SU-DHL-6 (cell line): ENCODE results near the gene ATG2A.

Source experiments
- H2AFZ ChIP-seq: fragments of 200-600 bp; sonication (generic); 2 replicates; pipeline ENCODE4 v1.6.1; 2014; ENCODE audit warnings: low read depth, mild to moderate bottlenecking, moderate library complexity, mixed read lengths, antibody characterized with exemption, low read length; ENCODE audit not compliant: severe bottlenecking
- H3F3A ChIP-seq: fragments of 200-600 bp; shearing (Covaris generic); 2 replicates; pipeline ENCODE4 v1.6.0; 2016; ENCODE audit warnings: antibody characterized with exemption, mild to moderate bottlenecking; ENCODE audit not compliant: insufficient read depth
- H3K27ac ChIP-seq: fragments of 200-600 bp; sonication (generic); 2 replicates; pipeline ENCODE4 v1.5.1; 2016; ENCODE audit warnings: low read depth, mild to moderate bottlenecking, low read length, moderate library complexity, mixed read lengths
- H3K27me3 ChIP-seq: fragments of 200-600 bp; sonication (generic), shearing (Covaris generic); 2 replicates; pipeline ENCODE4 v1.6.0; 2014; ENCODE audit warnings: mild to moderate bottlenecking, low read length
- H3K36me3 ChIP-seq: fragments of 200-600 bp; sonication (generic); 2 replicates; pipeline ENCODE4 v1.6.1; 2014; ENCODE audit warnings: mild to moderate bottlenecking, low read length, mixed read lengths
- H3K4me2 ChIP-seq: fragments of 300-600, 200-600 bp; shearing (Covaris generic), sonication (generic); 2 replicates; pipeline ENCODE4 v1.6.0; 2014; ENCODE audit warnings: low read length, low read depth, mild to moderate bottlenecking; ENCODE audit not compliant: poor library complexity, severe bottlenecking
- H3K4me3 ChIP-seq: fragments of 200-600 bp; sonication (generic); 2 replicates; pipeline ENCODE4 v1.5.1; 2014; ENCODE audit warnings: antibody characterized with exemption, low read length, mild to moderate bottlenecking, mixed read lengths; ENCODE audit not compliant: insufficient read depth, poor library complexity, severe bottlenecking
- H3K79me2 ChIP-seq: fragments of 200-600 bp; sonication (generic); 2 replicates; pipeline ENCODE4 v1.6.1; 2014; ENCODE audit warnings: mild to moderate bottlenecking, low read length, moderate library complexity; ENCODE audit not compliant: insufficient read depth
- H3K9ac ChIP-seq: fragments of 200-600 bp; sonication (generic); 2 replicates; pipeline ENCODE4 v1.7.0; 2014; ENCODE audit warnings: mild to moderate bottlenecking, low read length
- H3K9me2 ChIP-seq: fragments of 200-600 bp; sonication (generic); replicated peaks from 2 replicates; pipeline ENCODE4 v1.6.1; 2014; ENCODE audit warnings: low read length; ENCODE audit not compliant: insufficient read depth
- H3K9me3 ChIP-seq: fragments of 200-600 bp; sonication (generic); 2 replicates; pipeline ENCODE4 v1.6.1; 2014; ENCODE audit warnings: low read length, mixed read lengths; ENCODE audit not compliant: insufficient read depth
- H4K20me1 ChIP-seq: fragments of 200-600 bp; sonication (generic); 2 replicates; pipeline ENCODE4 v1.6.1; 2014; ENCODE audit warnings: low read depth, mild to moderate bottlenecking, antibody characterized with exemption, low read length, moderate library complexity, mixed read lengths
- CTCF ChIP-seq: fragments of 200-600 bp; sonication (generic); IDR thresholded peaks from one replicate; pipeline ENCODE4 v1.5.1; 2017; ENCODE audit warnings: antibody characterized with exemption, mild to moderate bottlenecking, low read length, moderate library complexity; ENCODE audit not compliant: insufficient read depth, poor library complexity, severe bottlenecking
- EZH2phosphoT487 ChIP-seq: fragments of 200-600 bp; sonication (generic), shearing (Covaris generic); conservative IDR thresholded peaks from 2 replicates; pipeline ENCODE4 v1.6.1; 2018; ENCODE audit warnings: mild to moderate bottlenecking, antibody characterized with exemption, low read length, moderate library complexity, mixed read lengths

Gene ATG2A

GRCh38 chr11:64878223-64878493 lies 38.9 kb downstream of the ATG2A start:
- peaks cover 32% of the 10 kb centered on the region for H3F3A ChIP-seq
- peak overlapping the region; percentile 77 for H3K4me2 ChIP-seq
- H3K36me3 ChIP-seq = no peaks in the 10 kb centered on the region
- H3K9ac ChIP-seq = peak overlapping the region; percentile 91
- H3K9me2 ChIP-seq = no peaks in the 10 kb centered on the region
- H3K9me3 ChIP-seq = no peaks in the 10 kb centered on the region
- H3K79me2 ChIP-seq = peaks cover 48% of the 10 kb centered on the region
- peak overlapping the region; percentile 90 for H3K4me3 ChIP-seq
- no peaks in the 10 kb centered on the region; the same call in 1 of the 2 replicates for H4K20me1 ChIP-seq
- no peaks in the 10 kb centered on the region for H3K27me3 ChIP-seq
- H3K27ac ChIP-seq = peak overlapping the region; percentile 82
- no peak overlapping the region for H2AFZ ChIP-seq
- TF ChIP-seq EZH2phosphoT487 = no peak
- TF ChIP-seq CTCF = no peak

GRCh38 chr11:64877390-64878222 lies 39.4 kb downstream of the ATG2A start:
- peak overlapping the region; percentile 90 for H3K4me3 ChIP-seq
- peaks cover 54% of the 10 kb centered on the region for H3K79me2 ChIP-seq
- H3K27me3 ChIP-seq = no peaks in the 10 kb centered on the region
- peak overlapping the region; percentile 91 for H3K9ac ChIP-seq
- peak overlapping the region; percentile 77 for H3K4me2 ChIP-seq
- H2AFZ ChIP-seq = no peak overlapping the region
- H3K36me3 ChIP-seq = no peaks in the 10 kb centered on the region
- no peaks in the 10 kb centered on the region; the same call in 1 of the 2 replicates for H4K20me1 ChIP-seq
- H3K27ac ChIP-seq = peak overlapping the region; percentile 82
- H3F3A ChIP-seq = peaks cover 32% of the 10 kb centered on the region
- TF ChIP-seq CTCF = no peak
- TF ChIP-seq EZH2phosphoT487 = no peak
- H3K9me2 ChIP-seq = no peaks in the 10 kb centered on the region
- H3K9me3 ChIP-seq = no peaks in the 10 kb centered on the region

- H3K27ac ChIP-seq = peak overlapping the region; percentile 82
- TF ChIP-seq EZH2phosphoT487 = no peak
- no peak for TF ChIP-seq CTCF
- peaks cover 61% of the 10 kb centered on the region for H3K79me2 ChIP-seq
- no peaks in the 10 kb centered on the region for H3K9me3 ChIP-seq
- no peaks in the 10 kb centered on the region for H3K9me2 ChIP-seq
- peak overlapping the region; percentile 77 for H3K4me2 ChIP-seq
- H3F3A ChIP-seq = peaks cover 32% of the 10 kb centered on the region
- H3K36me3 ChIP-seq = no peaks in the 10 kb centered on the region
- H3K4me3 ChIP-seq = peak overlapping the region; percentile 90
- H4K20me1 ChIP-seq = no peaks in the 10 kb centered on the region; the same call in 1 of the 2 replicates
- H3K27me3 ChIP-seq = no peaks in the 10 kb centered on the region
- H3K9ac ChIP-seq = peak overlapping the region; percentile 91
- H2AFZ ChIP-seq = no peak overlapping the region
These were observed 40.1 kb downstream of the ATG2A start for GRCh38 chr11:64876835-64877341.
